Ecto neural progenitor cell (in vitro differentiated cells): ENCODE measurements around the gene HLA-DPA1.

Experiments
- DNase-seq: peaks from one replicate; pipeline ENCODE4 v3.0.0-alpha.2; 2018; ENCODE audit warnings: low spot score

HLA-DPA1 gene

DNA sequence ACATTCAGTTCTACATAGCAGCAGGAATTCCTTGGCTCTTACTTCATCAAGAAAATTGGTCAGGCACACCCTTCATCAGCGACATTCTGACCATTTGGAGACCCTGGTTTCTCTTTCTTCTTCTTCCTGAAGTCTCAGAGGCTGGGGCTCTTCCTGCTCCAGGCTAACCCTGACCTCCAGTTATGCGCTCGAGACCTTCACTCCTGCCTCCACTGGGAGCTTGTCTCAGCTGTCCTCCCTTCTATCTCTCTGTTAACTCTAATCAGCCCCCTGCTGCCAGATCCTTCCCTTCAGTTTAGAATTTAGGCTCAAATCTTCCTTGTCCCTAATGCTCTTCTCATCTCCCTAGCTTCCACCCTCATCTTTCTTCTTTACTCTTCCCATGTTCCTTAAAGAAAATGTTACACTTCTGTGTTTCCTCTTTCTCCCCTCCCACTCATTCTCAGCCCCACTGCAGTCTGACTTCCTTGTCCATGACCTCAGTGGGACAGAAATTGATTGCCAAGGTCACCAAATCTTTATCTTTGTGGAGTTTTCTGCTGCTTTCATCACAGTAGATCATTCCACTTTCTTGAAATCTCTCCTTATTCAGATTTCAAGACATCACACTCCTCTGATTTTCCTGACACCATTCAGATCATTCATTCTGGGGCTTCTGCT, 55.6 kb downstream of the HLA-DPA1 start:
- DNase-seq = no peak

DNA sequence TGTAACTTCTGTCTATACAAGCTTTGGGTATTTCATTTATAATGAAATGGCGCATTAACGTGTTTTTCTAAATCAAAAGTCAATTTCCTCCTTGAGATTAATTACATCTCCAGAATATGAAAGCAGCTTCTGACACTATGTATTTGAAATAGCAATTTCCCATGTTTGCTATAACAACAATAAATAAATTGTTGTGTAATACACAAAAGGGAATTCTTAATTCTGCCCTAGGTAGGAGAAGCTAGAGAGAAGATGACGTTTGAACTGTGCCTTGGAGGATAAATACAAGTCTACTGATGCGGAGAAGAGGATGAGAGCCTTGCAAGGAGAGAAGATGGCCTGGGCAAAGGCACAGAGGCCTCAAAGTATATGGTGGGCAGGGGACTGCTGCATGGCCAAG, 56.4 kb downstream of the HLA-DPA1 start:
- DNase-seq = no peak

DNA sequence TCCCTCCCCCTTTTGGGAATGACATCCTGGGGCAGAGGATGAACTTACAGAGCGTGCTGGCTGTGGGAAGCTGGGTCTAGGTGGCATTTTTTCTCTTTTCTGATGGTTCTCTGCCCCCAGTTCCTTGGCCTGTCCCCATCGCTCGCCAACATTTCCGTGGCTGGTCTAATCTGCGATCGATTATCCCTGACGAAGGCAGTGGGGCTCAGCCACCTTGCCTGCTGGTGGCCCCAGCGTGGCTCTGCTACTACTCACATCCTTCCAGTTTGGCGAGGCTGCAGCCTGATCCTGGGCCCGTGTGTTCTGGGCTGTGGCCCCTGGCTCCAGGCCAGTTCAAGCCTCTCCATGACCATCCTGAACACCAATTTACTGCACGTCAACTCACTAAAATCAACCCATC, 57.7 kb downstream of the HLA-DPA1 start:
- no peak for DNase-seq

DNA sequence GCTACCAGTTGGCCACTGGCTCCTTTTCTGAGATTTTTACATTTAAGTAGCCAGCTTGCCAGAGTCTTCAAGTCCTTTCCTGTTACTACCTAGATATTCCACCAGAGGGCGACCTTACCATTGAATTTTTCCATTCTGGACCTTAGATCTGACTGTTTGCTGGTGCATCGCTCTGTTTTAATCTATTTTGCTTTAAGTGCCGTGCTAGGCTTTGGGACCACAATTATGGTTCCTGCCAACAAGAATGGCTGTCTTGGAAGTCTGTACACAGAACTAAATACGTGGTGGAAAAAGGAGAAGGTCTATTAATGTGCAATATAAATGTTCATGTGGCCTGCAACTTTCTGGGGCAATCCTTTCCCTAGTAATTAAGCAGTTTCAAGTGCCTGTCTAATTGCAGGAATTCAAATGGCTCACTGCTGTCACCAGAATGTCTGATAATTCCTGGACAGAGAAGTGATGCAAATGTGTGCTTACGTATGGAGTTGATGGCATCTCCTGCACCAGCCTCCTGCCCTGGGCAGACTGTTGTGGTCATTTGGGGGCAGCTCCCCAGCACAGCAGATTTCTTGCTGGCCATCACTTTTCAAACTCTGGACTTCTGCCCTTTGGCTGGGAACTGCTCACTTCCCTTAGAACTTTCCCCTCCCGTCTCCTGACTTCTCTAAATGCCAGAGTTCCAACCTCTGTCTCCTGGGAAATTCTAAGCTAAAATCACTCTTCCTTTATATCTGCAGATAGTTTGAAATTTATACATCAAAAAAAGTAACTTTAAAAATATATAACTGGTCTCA, 58.4 kb downstream of the HLA-DPA1 start:
- no peak for DNase-seq
